SK-N-MC (cell line): ENCODE measurements around the gene PLPP4.

Experiments
- EZH2 ChIP-seq: fragments of 200-600 bp; sonication (generic); IDR thresholded peaks from one replicate; pipeline ENCODE4 v1.6.1; 2017; ENCODE audit warnings: antibody characterized with exemption
- FOXP2 ChIP-seq: optimal IDR thresholded peaks from 2 replicates; pipeline ENCODE3; 2011; ENCODE audit warnings: mild to moderate bottlenecking, moderate library complexity; ENCODE audit not compliant: insufficient read depth; ENCODE audit errors: extremely low read length, control extremely low read depth
- POLR2AphosphoS5 ChIP-seq: IDR thresholded peaks from 2 replicates; pipeline ENCODE4 v1.6.1; 2012; ENCODE audit warnings: mild to moderate bottlenecking, low read depth, low read length, borderline replicate concordance

DNA sequence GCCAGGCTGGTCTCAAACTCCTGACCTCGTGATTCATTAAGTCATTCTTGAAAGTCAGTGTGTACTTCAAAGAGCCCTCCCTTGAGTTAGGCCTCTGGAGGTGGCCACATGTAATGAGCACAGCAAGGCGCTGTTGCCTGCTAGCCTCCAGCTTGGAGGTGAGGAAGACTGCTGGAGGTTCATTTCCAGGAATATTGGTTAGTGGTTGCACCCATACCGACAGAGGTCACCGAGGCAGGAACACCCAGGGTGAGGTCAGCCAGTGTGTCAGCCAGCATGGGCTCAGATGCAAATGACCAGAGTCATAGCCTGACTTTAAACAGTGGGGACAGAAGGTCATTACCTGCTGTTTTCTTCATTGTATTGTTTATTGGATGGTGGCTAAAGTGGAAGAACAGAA, 85.0 kb downstream of the PLPP4 start:
- no peak for TF ChIP-seq POLR2AphosphoS5
- no peak for TF ChIP-seq EZH2
- TF ChIP-seq FOXP2: no peak
